ENCODE results near the gene SACS.

DNA sequence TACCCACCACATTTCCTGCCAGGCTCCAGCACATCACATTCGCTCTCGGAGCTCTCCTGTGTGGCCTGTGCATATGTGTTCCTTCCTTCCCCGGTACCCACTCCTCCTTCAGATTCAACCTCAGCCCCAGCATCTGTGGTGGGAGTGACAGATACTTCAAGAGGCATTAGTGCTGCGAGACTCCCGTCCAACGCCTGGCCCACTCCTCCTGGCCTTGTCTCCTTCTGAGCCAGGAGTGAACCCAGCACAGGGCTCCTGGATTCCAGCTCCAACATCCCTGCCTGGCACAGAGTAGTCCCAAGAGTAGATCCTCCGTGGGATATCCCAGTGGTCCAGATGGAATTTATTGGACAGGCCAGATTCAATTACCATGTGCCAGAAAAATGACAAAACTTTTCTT is 55.9 kb downstream of the SACS start:
- TF ChIP-seq, protein P1, sequence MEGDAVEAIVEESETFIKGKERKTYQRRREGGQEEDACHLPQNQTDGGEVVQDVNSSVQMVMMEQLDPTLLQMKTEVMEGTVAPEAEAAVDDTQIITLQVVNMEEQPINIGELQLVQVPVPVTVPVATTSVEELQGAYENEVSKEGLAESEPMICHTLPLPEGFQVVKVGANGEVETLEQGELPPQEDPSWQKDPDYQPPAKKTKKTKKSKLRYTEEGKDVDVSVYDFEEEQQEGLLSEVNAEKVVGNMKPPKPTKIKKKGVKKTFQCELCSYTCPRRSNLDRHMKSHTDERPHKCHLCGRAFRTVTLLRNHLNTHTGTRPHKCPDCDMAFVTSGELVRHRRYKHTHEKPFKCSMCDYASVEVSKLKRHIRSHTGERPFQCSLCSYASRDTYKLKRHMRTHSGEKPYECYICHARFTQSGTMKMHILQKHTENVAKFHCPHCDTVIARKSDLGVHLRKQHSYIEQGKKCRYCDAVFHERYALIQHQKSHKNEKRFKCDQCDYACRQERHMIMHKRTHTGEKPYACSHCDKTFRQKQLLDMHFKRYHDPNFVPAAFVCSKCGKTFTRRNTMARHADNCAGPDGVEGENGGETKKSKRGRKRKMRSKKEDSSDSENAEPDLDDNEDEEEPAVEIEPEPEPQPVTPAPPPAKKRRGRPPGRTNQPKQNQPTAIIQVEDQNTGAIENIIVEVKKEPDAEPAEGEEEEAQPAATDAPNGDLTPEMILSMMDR (IDR thresholded peaks at IDR 0.05) = no peak
- no peak for TF ChIP-seq POLR2A (IDR thresholded peaks at IDR 0.05)
